Endodermal cell (in vitro differentiated cells): ENCODE results near the gene GNG14. TPM values are rescaled to one million over a fixed set of nuclear protein-coding genes. Genes with fewer than 3 reads are reported as not detected.

Experiments used
- DNase-seq: peaks from one replicate; pipeline ENCODE4 v3.0.0-alpha.2; 2017
- H3K27ac ChIP-seq: 2 replicates; pipeline ENCODE4 v1.5.1; 2013; ENCODE audit warnings: mild to moderate bottlenecking, low read depth, low read length, moderate library complexity
- H3K27me3 ChIP-seq: 2 replicates; pipeline ENCODE4 v1.6.1; 2013; ENCODE audit warnings: mild to moderate bottlenecking, low read length, moderate library complexity; ENCODE audit not compliant: insufficient read depth, control insufficient read depth, poor library complexity, severe bottlenecking
- H3K36me3 ChIP-seq: 2 replicates; pipeline ENCODE4 v1.7.0; 2013; ENCODE audit warnings: mild to moderate bottlenecking, low read length, moderate library complexity; ENCODE audit not compliant: control insufficient read depth, insufficient read depth
- H3K4me1 ChIP-seq: one replicate; pipeline ENCODE4 v1.7.0; 2013; ENCODE audit warnings: low read length; ENCODE audit not compliant: control insufficient read depth, insufficient read depth
- H3K4me3 ChIP-seq: 2 replicates; pipeline ENCODE4 v1.5.1; 2013; ENCODE audit warnings: mild to moderate bottlenecking, low read length, moderate library complexity
- H3K9ac ChIP-seq: 2 replicates; pipeline ENCODE4 v1.6.1; 2013; ENCODE audit warnings: mild to moderate bottlenecking, low read length, moderate library complexity; ENCODE audit not compliant: poor library complexity, severe bottlenecking; ENCODE audit errors: extremely low read depth
- H3K9me3 ChIP-seq: 2 replicates; pipeline ENCODE4 v1.6.1; 2013; ENCODE audit warnings: mild to moderate bottlenecking, low read length, moderate library complexity; ENCODE audit not compliant: control insufficient read depth
- H3K27ac Mint-ChIP-seq: 2 replicates; pipeline ENCODE4 v1.8.0; 2020; ENCODE audit warnings: mixed read lengths
- H3K27me3 Mint-ChIP-seq: 2 replicates; pipeline ENCODE4 v1.8.0; 2021; ENCODE audit warnings: mild to moderate bottlenecking, mixed read lengths; ENCODE audit not compliant: insufficient read depth
- H3K36me3 Mint-ChIP-seq: 2 replicates; pipeline ENCODE4 v1.8.0; 2020; ENCODE audit warnings: low read depth, mixed read lengths
- H3K4me1 Mint-ChIP-seq: 2 replicates; pipeline ENCODE4 v1.8.0; 2020; ENCODE audit warnings: mixed read lengths
- H3K4me3 Mint-ChIP-seq: 2 replicates; pipeline ENCODE4 v1.8.0; 2020; ENCODE audit warnings: mild to moderate bottlenecking, moderate library complexity, mixed read lengths
- H3K9me3 Mint-ChIP-seq: 2 replicates; pipeline ENCODE4 v1.8.0; 2020; ENCODE audit warnings: mild to moderate bottlenecking, mixed read lengths
- WGBS, 2 experiments: methylation state at CpG; one replicate each; pipeline versions ENCODE4 v1.1.5 to v1.1.7; 2013; ENCODE audit warnings: missing lambda C conversion rate in 2 of 2, mixed read lengths in 1 of 2; ENCODE audit not compliant: insufficient coverage in 1 of 2, insufficient read length in 1 of 2; 5-methylcytosine and 5-hydroxymethylcytosine counted together
- total RNA-seq, 2 donors: library from RNA; stranded (reverse); fragmentation: NEBNext Ultra II Directional in 1 of 2; extraction: Animal tissue kit (Norgen Biotek cat#: 25700) in 1 of 2; gene quantifications; 2 replicates in 1 of 2; 3 replicates in 1 of 2; pipeline ENCODE4 v1.2.1, GENCODE V29; 2021
- TF ChIP-seq, protein P1 (sequence below): fragments of 200-600 bp; sonication (generic); conservative IDR thresholded peaks from 2 replicates; pipeline ENCODE4 v1.5.0; 2021; ENCODE audit warnings: antibody characterized with exemption, mild to moderate bottlenecking

The GNG14 gene
- total RNA-seq, 2 donors from 2014 or later: not detected

DNA sequence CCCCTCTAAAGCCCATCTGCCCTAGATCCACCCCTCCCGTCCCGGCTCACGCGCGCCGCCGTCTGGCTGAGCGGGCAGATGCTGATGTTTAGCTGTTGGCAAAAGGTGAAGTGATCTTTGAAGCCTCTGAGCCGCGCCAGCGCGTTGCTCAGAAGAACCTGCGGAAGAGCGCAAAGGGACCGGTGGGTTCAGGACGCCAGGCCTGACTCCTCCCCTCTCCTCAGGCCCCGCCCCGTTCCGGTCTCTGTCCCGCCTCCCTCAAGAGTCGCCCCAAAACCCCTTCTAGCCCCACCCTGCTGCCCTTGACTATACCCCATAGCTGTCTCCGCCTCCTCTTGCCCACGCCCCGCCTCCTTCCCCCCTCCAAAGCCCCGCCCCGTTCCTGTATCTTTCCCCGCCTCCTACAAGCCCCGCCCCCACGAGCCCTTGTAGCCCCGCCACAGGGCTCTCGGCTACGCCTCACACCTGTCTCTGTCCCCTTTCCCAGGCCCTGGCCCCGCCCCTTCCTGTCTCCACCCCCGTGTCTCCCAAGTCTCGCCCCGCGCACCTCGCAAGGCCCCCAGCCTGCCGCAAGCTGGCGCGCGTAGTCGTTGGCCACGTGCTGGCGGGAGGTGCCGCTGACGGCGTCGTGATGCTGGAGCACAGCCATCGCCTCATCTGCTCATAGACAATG lies 30.8 kb upstream of the GNG14 start:
- Histone ChIP-seq H3K4me3 (no peak overlapping the region), H3K27me3 (no peaks in the 10 kb centered on the region), H3K9ac (no peak overlapping the region), H3K4me1 (no peaks in the 10 kb centered on the region), H3K9me3 (no peaks in the 10 kb centered on the region), H3K27ac (no peak overlapping the region), H3K36me3 (peaks cover 47% of the 10 kb centered on the region)
- Mint-ChIP-seq H3K9me3 (no peaks in the 10 kb centered on the region), H3K36me3 (peaks cover 59% of the 10 kb centered on the region), H3K4me1 (no peaks in the 10 kb centered on the region), H3K27ac (no peak overlapping the region), H3K27me3 (no peaks in the 10 kb centered on the region), H3K4me3 (no peak overlapping the region)
- peak; percentile 92 for DNase-seq
- 94 to 97% methylated on average over 19 to 47 of the region's 50 CpGs for WGBS, 2 experiments
- TF ChIP-seq, protein P1, sequence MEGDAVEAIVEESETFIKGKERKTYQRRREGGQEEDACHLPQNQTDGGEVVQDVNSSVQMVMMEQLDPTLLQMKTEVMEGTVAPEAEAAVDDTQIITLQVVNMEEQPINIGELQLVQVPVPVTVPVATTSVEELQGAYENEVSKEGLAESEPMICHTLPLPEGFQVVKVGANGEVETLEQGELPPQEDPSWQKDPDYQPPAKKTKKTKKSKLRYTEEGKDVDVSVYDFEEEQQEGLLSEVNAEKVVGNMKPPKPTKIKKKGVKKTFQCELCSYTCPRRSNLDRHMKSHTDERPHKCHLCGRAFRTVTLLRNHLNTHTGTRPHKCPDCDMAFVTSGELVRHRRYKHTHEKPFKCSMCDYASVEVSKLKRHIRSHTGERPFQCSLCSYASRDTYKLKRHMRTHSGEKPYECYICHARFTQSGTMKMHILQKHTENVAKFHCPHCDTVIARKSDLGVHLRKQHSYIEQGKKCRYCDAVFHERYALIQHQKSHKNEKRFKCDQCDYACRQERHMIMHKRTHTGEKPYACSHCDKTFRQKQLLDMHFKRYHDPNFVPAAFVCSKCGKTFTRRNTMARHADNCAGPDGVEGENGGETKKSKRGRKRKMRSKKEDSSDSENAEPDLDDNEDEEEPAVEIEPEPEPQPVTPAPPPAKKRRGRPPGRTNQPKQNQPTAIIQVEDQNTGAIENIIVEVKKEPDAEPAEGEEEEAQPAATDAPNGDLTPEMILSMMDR: peak; percentile 39

DNA sequence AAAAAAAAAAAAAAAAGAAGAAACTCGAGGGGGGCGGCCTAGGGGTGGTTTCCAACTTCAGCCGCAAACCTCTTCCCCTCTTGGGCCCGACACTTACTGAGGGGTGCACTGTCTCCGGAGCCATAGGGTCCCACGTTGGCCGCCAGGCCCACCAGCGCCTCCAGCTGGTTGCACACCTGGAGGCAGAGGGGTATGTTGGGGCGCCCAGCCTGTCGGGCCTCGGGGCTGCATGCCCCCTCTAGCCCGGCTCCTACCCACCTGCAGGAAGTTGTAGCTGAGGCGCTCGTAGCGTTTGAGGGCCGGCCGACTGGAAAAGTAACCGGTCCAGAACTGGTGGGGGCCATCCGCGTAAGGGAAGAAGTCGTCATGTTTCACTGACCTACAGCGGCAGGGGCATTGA lies 29.8 kb upstream of the GNG14 start:
- H3K4me3 Mint-ChIP-seq: no peak overlapping the region
- Histone ChIP-seq H3K36me3 (peaks cover 52% of the 10 kb centered on the region), H3K9ac (no peak overlapping the region), H3K4me3 (no peak overlapping the region), H3K27me3 (no peaks in the 10 kb centered on the region), H3K4me1 (no peaks in the 10 kb centered on the region), H3K27ac (no peak overlapping the region), H3K9me3 (no peaks in the 10 kb centered on the region)
- no peaks in the 10 kb centered on the region for H3K4me1 Mint-ChIP-seq
- no peaks in the 10 kb centered on the region for H3K9me3 Mint-ChIP-seq
- no peak overlapping the region for H3K27ac Mint-ChIP-seq
- peaks cover 57% of the 10 kb centered on the region for H3K36me3 Mint-ChIP-seq
- no peak for DNase-seq
- H3K27me3 Mint-ChIP-seq: no peaks in the 10 kb centered on the region
- TF ChIP-seq, protein P1: peak; percentile 24
- WGBS, 2 experiments: 99 to 100% methylated on average over 9 to 22 of the region's 22 CpGs

DNA sequence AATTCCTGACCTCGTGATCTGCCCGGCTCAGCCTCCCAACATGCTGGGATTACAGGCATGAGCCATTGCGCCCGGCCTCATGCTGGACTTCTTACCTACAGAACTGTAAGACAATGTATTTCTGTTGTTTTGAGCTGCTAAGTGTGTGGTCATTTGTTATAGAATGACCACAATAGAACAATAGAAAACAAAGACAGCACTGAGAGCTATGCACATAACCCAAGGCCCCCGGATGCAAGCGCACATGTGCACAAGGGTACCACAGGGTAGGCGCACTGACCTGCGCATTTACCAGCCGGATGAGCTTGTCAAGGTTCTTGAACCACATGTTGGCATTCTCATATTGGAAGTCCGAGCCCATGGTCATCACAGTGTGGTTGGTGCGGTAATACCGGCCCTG lies 26.8 kb upstream of the GNG14 start:
- Mint-ChIP-seq H3K4me3 (no peak overlapping the region), H3K36me3 (peaks cover 55% of the 10 kb centered on the region), H3K27me3 (no peaks in the 10 kb centered on the region), H3K27ac (no peak overlapping the region), H3K4me1 (peaks cover 3% of the 10 kb centered on the region), H3K9me3 (no peaks in the 10 kb centered on the region)
- Histone ChIP-seq H3K4me3 (no peak overlapping the region), H3K27ac (no peak overlapping the region), H3K36me3 (peaks cover 60% of the 10 kb centered on the region), H3K4me1 (no peaks in the 10 kb centered on the region), H3K27me3 (no peaks in the 10 kb centered on the region), H3K9ac (no peak overlapping the region), H3K9me3 (no peaks in the 10 kb centered on the region)
- 91 to 93% methylated on average over 5 to 12 of the region's 12 CpGs for WGBS, 2 experiments
- no peak for DNase-seq
- TF ChIP-seq, protein P1: no peak
